SW 1271 (cell line): Measurements from ENCODE around the gene KIF18A.

Experiments used
- DNase-seq, 2 experiments: peaks; one replicate each; lab custom pipeline; 2025; lab: John Stamatoyannopoulos, UW

Gene KIF18A

GRCh38 chr11:28043930-28044709, 63.8 kb downstream of the KIF18A start:
- no peak for DNase-seq

GRCh38 chr11:28040384-28040783, 67.6 kb downstream of the KIF18A start:
- DNase-seq, result no peak

GRCh38 chr11:28038775-28039174, 69.2 kb downstream of the KIF18A start:
- no peak for DNase-seq

GRCh38 chr11:28026634-28027290, 81.2 kb downstream of the KIF18A start:
- no peak for DNase-seq

- no peak for DNase-seq
Measured at GRCh38 chr11:28017816-28018215, 90.1 kb downstream of the KIF18A start.

GRCh38 chr11:28011813-28012212, 96.1 kb downstream of the KIF18A start:
- DNase-seq, result no peak

- no peak for DNase-seq
Measured at GRCh38 chr11:28009996-28010395, 98.0 kb downstream of the KIF18A start.

- no peak for DNase-seq
Measured at GRCh38 chr11:28009388-28009787, 98.6 kb downstream of the KIF18A start.

- no peak for DNase-seq
Measured at GRCh38 chr11:28003615-28004014, 104.3 kb downstream of the KIF18A start.

- no peak for DNase-seq
Measured at GRCh38 chr11:27998552-27998951, 109.4 kb downstream of the KIF18A start.

GRCh38 chr11:27997344-27997743, 110.6 kb downstream of the KIF18A start:
- DNase-seq, result no peak

- DNase-seq, result no peak
Measured at GRCh38 chr11:27996066-27996465, 111.9 kb downstream of the KIF18A start.

GRCh38 chr11:27995083-27995482, 112.9 kb downstream of the KIF18A start:
- no peak for DNase-seq

GRCh38 chr11:27991736-27992135, 116.2 kb downstream of the KIF18A start:
- no peak for DNase-seq

- DNase-seq, result no peak
Measured at GRCh38 chr11:27977527-27977926, 130.4 kb downstream of the KIF18A start.

GRCh38 chr11:27977031-27977430, 130.9 kb downstream of the KIF18A start:
- DNase-seq, result no peak

GRCh38 chr11:27976262-27976661, 131.7 kb downstream of the KIF18A start:
- no peak for DNase-seq

GRCh38 chr11:27973851-27974536, 134.0 kb downstream of the KIF18A start:
- no peak for DNase-seq

- DNase-seq, result no peak
Measured at GRCh38 chr11:27972522-27973170, 135.3 kb downstream of the KIF18A start.

GRCh38 chr11:27971171-27971570, 136.8 kb downstream of the KIF18A start:
- DNase-seq, result no peak
